GM19193 (cell line): Measurements from ENCODE around the gene TMEM106C.

ENCODE experiments used
- POLR2A ChIP-seq: IDR thresholded peaks from 4 replicates; pipeline ENCODE4 v1.6.1; 2011; ENCODE audit not compliant: insufficient read depth, insufficient read length; ENCODE audit errors: extremely low read depth

TMEM106C gene

GRCh38 chr12:47991106-47992061 lies 28.0 kb downstream of the TMEM106C start:
- TF ChIP-seq POLR2A = no peak

- TF ChIP-seq POLR2A = no peak
Observed at GRCh38 chr12:47992776-47993175, 29.4 kb downstream of the TMEM106C start.

GRCh38 chr12:47993491-47993890 lies 30.1 kb downstream of the TMEM106C start:
- TF ChIP-seq POLR2A = no peak

GRCh38 chr12:47995981-47996401 lies 32.6 kb downstream of the TMEM106C start:
- no peak for TF ChIP-seq POLR2A

- no peak for TF ChIP-seq POLR2A
Observed at GRCh38 chr12:47997321-47997720, 33.9 kb downstream of the TMEM106C start.

- no peak for TF ChIP-seq POLR2A
Observed at GRCh38 chr12:47999816-48000215, 36.4 kb downstream of the TMEM106C start.

GRCh38 chr12:48000878-48001504 lies 37.6 kb downstream of the TMEM106C start:
- TF ChIP-seq POLR2A = no peak

GRCh38 chr12:48001505-48002413 lies 38.4 kb downstream of the TMEM106C start:
- no peak for TF ChIP-seq POLR2A

GRCh38 chr12:48002414-48002730 lies 39.0 kb downstream of the TMEM106C start:
- TF ChIP-seq POLR2A = no peak

- TF ChIP-seq POLR2A = no peak
Observed at GRCh38 chr12:48002773-48003218, 39.4 kb downstream of the TMEM106C start.

- TF ChIP-seq POLR2A = no peak
Observed at GRCh38 chr12:48003226-48004052, 40.0 kb downstream of the TMEM106C start.

- TF ChIP-seq POLR2A = no peak
Observed at GRCh38 chr12:48004053-48004941, 40.9 kb downstream of the TMEM106C start, which contains the start of gene COL2A1. COL2A1 (minus strand) TSS chr12:48004476; CDS start chr12:48004321, 155 bp downstream.
